Chondrocyte (in vitro differentiated cells): ENCODE results near the gene DNAJC3. TPM values are rescaled to one million over a fixed set of nuclear protein-coding genes. Genes with fewer than 3 reads are reported as not detected.
"Not testable (repeated sequence)": the region's sequence is repeated elsewhere in the genome, so short reads cannot be mapped to it uniquely, and the experiment has no call there.

Experiments
- DNase-seq: peaks from one replicate; pipeline ENCODE4 v3.0.0; 2021; ENCODE audit warnings: mixed read lengths, low spot score
- H3K27ac Mint-ChIP-seq: one replicate; pipeline ENCODE4 v1.8.0; 2021; ENCODE audit warnings: mild to moderate bottlenecking, moderate library complexity, mixed read lengths; ENCODE audit not compliant: unreplicated experiment
- H3K27me3 Mint-ChIP-seq: 2 replicates; pipeline ENCODE4 v1.8.0; 2021; ENCODE audit warnings: low read depth, mixed read lengths
- H3K36me3 Mint-ChIP-seq: 2 replicates; pipeline ENCODE4 v1.8.0; 2021; ENCODE audit warnings: low read depth, mixed read lengths
- H3K4me1 Mint-ChIP-seq: 2 replicates; pipeline ENCODE4 v1.8.0; 2021; ENCODE audit warnings: low read depth, mild to moderate bottlenecking, mixed read lengths
- H3K4me3 Mint-ChIP-seq: one replicate; pipeline ENCODE4 v1.8.0; 2021; ENCODE audit warnings: mild to moderate bottlenecking, moderate library complexity, mixed read lengths; ENCODE audit not compliant: unreplicated experiment
- H3K9me3 Mint-ChIP-seq: 2 replicates; pipeline ENCODE4 v1.8.0; 2021; ENCODE audit warnings: low read depth, mixed read lengths
- total RNA-seq: library from RNA; stranded (reverse); gene quantifications from 3 replicates; pipeline ENCODE4 v1.2.1, GENCODE V29; 2021
- TF ChIP-seq, protein P1 (sequence below): fragments of 200-600 bp; sonication (generic); IDR thresholded peaks from 2 replicates; pipeline ENCODE4 v1.5.0; 2021; ENCODE audit warnings: antibody characterized with exemption, mild to moderate bottlenecking, moderate library complexity

The DNAJC3 gene
- total RNA-seq, 1 donor from 2014 or later = 53.9 TPM

DNA sequence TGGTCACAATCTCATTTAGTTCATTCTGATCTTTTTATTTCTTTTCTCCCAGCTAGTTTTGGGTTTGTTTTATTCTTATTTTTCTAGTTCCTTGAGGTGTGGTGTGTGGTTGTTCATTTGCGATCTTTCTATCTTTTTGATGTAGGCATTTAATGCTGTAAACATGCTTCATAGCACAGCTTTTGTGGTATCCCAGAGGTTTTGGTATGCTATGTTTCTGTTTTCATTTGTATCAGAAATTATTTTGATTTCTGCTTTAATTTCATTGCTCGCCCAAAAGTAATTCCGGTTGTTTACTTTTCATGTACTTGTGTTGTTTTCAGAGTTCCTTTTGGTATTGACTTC, 12.6 kb downstream of the DNAJC3 start:
- H3K4me3 Mint-ChIP-seq = no peak overlapping the region
- no peak overlapping the region for H3K27ac Mint-ChIP-seq
- TF ChIP-seq, protein P1, sequence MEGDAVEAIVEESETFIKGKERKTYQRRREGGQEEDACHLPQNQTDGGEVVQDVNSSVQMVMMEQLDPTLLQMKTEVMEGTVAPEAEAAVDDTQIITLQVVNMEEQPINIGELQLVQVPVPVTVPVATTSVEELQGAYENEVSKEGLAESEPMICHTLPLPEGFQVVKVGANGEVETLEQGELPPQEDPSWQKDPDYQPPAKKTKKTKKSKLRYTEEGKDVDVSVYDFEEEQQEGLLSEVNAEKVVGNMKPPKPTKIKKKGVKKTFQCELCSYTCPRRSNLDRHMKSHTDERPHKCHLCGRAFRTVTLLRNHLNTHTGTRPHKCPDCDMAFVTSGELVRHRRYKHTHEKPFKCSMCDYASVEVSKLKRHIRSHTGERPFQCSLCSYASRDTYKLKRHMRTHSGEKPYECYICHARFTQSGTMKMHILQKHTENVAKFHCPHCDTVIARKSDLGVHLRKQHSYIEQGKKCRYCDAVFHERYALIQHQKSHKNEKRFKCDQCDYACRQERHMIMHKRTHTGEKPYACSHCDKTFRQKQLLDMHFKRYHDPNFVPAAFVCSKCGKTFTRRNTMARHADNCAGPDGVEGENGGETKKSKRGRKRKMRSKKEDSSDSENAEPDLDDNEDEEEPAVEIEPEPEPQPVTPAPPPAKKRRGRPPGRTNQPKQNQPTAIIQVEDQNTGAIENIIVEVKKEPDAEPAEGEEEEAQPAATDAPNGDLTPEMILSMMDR = no peak
- H3K9me3 Mint-ChIP-seq = peaks cover 10% of the 10 kb centered on the region
- H3K36me3 Mint-ChIP-seq = no peaks in the 10 kb centered on the region
- no peak for DNase-seq
- H3K27me3 Mint-ChIP-seq = no peaks in the 10 kb centered on the region
- H3K4me1 Mint-ChIP-seq = peaks cover 21% of the 10 kb centered on the region

DNA sequence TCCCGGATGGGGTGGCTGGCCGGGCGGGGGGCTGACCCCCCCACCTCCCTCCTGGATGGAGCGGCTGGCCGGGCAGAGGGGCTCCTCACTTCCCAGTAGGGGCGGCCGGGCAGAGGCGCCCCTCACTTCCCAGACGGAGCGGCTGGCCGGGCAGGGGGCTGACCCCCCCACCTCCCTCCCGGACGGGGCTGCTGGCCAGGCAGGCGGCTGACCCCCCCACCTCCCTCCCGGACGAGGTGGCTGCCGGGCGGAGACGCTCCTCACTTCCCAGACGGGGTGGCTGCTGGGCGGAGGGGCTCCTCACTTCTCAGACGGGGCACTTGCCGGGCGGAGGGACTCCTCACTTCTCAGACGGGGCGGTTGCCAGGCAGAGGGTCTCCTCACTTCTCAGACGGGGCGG, 14.0 kb downstream of the DNAJC3 start:
- DNase-seq, H3K4me3 Mint-ChIP-seq, H3K27ac Mint-ChIP-seq, H3K36me3 Mint-ChIP-seq, H3K27me3 Mint-ChIP-seq: not testable (repeated sequence)
- Mint-ChIP-seq H3K4me1 (peaks cover 19% of the 10 kb centered on the region), H3K9me3 (peaks cover 10% of the 10 kb centered on the region)

DNA sequence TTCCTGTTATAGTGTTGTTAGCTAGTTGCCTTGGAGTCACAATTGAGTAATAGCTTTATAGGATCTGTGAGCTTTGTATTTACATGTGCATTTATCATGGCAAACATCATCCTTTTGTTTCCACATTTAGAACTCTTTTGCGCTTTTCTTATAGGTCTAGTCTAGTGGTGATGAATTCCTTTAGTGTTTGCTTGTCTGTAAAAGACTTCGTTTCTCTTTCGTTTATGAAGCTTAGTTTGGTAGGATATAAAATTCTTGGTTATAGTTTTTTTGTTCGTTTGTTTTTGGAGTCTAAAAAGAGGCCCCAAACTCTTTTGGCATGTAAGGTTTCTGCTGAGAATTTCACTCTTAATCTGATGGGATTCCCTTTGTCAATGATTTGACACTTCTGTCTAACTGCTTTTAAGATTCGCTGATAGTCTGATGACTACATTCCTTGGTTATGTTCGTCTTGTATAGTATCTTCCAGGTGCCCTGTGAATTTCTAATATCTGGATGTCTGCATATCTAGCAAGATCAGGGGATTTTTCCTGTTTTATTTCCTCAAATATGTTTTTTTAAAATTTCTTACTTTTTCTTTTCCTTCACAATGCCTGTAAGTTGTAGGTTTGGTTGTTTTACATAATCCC, 20.2 kb downstream of the DNAJC3 start:
- Mint-ChIP-seq H3K27ac (no peak overlapping the region), H3K4me1 (peaks cover 27% of the 10 kb centered on the region), H3K9me3 (peaks cover 5% of the 10 kb centered on the region), H3K36me3 (no peaks in the 10 kb centered on the region), H3K4me3 (no peak overlapping the region), H3K27me3 (no peaks in the 10 kb centered on the region)
- DNase-seq = no peak
- TF ChIP-seq, protein P1 = no peak

DNA sequence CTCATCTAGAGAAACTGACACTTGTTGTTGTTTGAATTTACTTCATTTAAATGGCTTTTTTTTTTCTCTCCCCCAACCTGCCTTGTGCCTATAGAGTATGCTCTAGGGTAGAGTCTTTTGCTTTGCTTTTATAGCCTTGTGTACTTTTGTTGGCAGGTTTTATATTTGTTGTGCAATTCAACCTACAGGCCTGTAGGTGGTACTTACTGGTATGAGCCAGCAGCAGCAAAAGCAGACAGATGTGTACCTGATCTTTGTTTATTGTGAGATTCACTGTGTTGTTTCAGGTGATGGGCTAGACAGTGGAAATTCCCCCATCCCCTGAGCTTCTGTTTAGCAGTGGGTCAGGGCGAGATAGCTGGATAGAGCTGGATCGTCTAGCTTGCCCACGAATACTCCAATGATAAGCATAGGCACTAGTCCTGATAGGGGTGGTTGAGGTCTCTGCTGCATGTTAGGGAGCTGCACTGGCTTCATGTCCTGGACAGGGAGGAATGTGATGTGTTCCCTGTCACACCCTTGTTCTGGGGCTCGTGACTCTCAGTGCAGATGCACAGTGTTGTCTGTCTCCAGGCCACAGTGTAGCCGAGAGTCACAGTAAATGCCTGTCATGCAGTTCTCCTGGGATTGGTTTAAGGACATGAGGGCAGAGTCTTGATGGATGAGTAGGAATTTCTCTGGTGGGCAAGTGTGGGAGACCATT, 21.3 kb downstream of the DNAJC3 start:
- Mint-ChIP-seq H3K27me3 (no peaks in the 10 kb centered on the region), H3K36me3 (no peaks in the 10 kb centered on the region), H3K4me1 (peaks cover 27% of the 10 kb centered on the region), H3K27ac (no peak overlapping the region), H3K4me3 (no peak overlapping the region), H3K9me3 (peaks cover 5% of the 10 kb centered on the region)
- TF ChIP-seq, protein P1 = peak; percentile 40
- DNase-seq = no peak

DNA sequence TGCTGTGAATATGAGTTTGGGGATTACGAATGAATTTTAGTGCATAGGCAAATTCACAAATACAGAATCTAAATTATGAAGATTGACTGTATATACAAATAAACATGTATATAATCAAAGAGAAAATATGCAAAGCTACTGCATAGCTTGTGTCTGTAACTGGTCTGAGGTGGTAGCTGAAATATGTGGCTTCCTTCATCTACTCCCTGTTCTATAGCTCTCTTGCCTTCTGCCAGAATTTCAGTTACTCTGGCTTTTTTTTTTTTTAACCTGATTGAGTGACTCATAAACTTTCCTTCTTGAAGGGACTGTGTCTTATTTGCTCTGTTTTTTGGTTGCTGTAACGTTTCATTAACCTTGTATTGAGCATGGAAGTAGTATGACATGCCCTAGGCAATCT, 26.6 kb downstream of the DNAJC3 start:
- Mint-ChIP-seq H3K27ac (no peak overlapping the region), H3K4me3 (no peak overlapping the region), H3K4me1 (peaks cover 34% of the 10 kb centered on the region), H3K9me3 (no peaks in the 10 kb centered on the region), H3K36me3 (no peaks in the 10 kb centered on the region), H3K27me3 (no peaks in the 10 kb centered on the region)
- TF ChIP-seq, protein P1 = no peak
- no peak for DNase-seq

DNA sequence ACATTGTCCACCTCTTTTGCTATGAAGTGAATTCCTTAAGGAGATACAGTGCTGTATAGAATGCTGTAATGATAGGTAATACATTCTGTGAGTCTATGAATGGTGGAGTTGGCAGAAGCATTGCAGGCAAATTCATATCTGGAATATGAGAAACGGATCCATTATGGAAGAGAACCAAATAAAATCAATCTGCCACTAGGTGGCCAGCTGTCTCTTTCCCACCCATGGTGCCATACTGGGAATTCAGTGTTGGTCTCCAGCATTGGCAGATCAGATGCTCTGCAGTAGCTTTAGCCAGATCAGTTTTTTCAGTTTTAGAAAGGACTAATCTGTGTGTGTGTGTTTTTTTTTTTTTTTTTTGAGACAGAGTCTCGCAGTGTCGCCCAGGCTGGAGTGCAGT, 27.6 kb downstream of the DNAJC3 start:
- no peaks in the 10 kb centered on the region for H3K27me3 Mint-ChIP-seq
- TF ChIP-seq, protein P1 = peak; percentile 58
- no peaks in the 10 kb centered on the region for H3K36me3 Mint-ChIP-seq
- H3K4me1 Mint-ChIP-seq = peaks cover 29% of the 10 kb centered on the region
- DNase-seq = no peak
- H3K27ac Mint-ChIP-seq = no peak overlapping the region
- no peaks in the 10 kb centered on the region for H3K9me3 Mint-ChIP-seq
- H3K4me3 Mint-ChIP-seq = no peak overlapping the region
